HG03520 (cell line): ENCODE data around the gene ICAM4.
A peak's percentile ranks its signal among the peaks of the same experiment; 100 is the strongest.

Experiments used
- ATAC-seq: cut with Tn5 transposase; IDR thresholded peaks from one replicate; pipeline ENCODE4 v1.9.1; 2021; ENCODE audit warnings: mild to moderate bottlenecking, moderate library complexity; ENCODE audit not compliant: unreplicated experiment

Gene ICAM4

GRCh38 chr19:10317045-10317856, 30.5 kb downstream of the ICAM4 start:
- ATAC-seq: no peak

- no peak for ATAC-seq
These were observed 31.2 kb downstream of the ICAM4 start for GRCh38 chr19:10317857-10318462.

GRCh38 chr19:10318807-10319682, 32.3 kb downstream of the ICAM4 start:
- ATAC-seq: no peak

GRCh38 chr19:10320602-10321416, 34.1 kb downstream of the ICAM4 start:
- no peak for ATAC-seq

- no peak for ATAC-seq
These were observed 34.7 kb downstream of the ICAM4 start for GRCh38 chr19:10321417-10321797.

GRCh38 chr19:10321874-10322835, 35.4 kb downstream of the ICAM4 start:
- ATAC-seq: no peak

- ATAC-seq: no peak
These were observed 39.0 kb downstream of the ICAM4 start for GRCh38 chr19:10325732-10326131.

- ATAC-seq: no peak
These were observed 41.0 kb downstream of the ICAM4 start for GRCh38 chr19:10327793-10328192.

- no peak for ATAC-seq
These were observed 42.0 kb downstream of the ICAM4 start for GRCh38 chr19:10328558-10329429.

GRCh38 chr19:10329555-10329954, 42.8 kb downstream of the ICAM4 start:
- no peak for ATAC-seq

- no peak for ATAC-seq
These were observed 45.6 kb downstream of the ICAM4 start for GRCh38 chr19:10332158-10332964.

- peak; percentile 68 for ATAC-seq
These were observed 46.4 kb downstream of the ICAM4 start, which contains the start of gene RAVER1 for GRCh38 chr19:10332965-10333757. RAVER1 (minus strand) TSS chr19:10333529; CDS start chr19:10333507, 22 bp downstream.

- ATAC-seq: no peak
These were observed 47.2 kb downstream of the ICAM4 start for GRCh38 chr19:10333758-10334587.

GRCh38 chr19:10334588-10335351, 48.0 kb downstream of the ICAM4 start:
- no peak for ATAC-seq

GRCh38 chr19:10335352-10335985, 48.7 kb downstream of the ICAM4 start:
- no peak for ATAC-seq
